DMS 273 treated with DMSO at 0.1 percent for 48 hours (cell line): ENCODE results near the gene NCF4.

Source experiments
- DNase-seq: peaks from one replicate; lab custom pipeline; 2025; lab: John Stamatoyannopoulos, UW

NCF4 gene

GRCh38 chr22:36864454-36865215 lies 3.8 kb downstream of the NCF4 start:
- no peak for DNase-seq

- DNase-seq, result no peak
Measured at GRCh38 chr22:36865346-36865745, 4.5 kb downstream of the NCF4 start.

GRCh38 chr22:36867695-36868094 lies 6.9 kb downstream of the NCF4 start:
- no peak for DNase-seq

- DNase-seq, result no peak
Measured at GRCh38 chr22:36868546-36869181, 7.9 kb downstream of the NCF4 start.

GRCh38 chr22:36870250-36870649 lies 9.4 kb downstream of the NCF4 start:
- no peak for DNase-seq

- no peak for DNase-seq
Measured at GRCh38 chr22:36871669-36872081, 10.9 kb downstream of the NCF4 start.

GRCh38 chr22:36872084-36872483 lies 11.3 kb downstream of the NCF4 start:
- no peak for DNase-seq

- DNase-seq, result no peak
Measured at GRCh38 chr22:36872866-36873498, 12.2 kb downstream of the NCF4 start.

- no peak for DNase-seq
Measured at GRCh38 chr22:36873614-36874308, 13.0 kb downstream of the NCF4 start.

GRCh38 chr22:36874309-36874696 lies 13.5 kb downstream of the NCF4 start:
- DNase-seq, result no peak

GRCh38 chr22:36874736-36875135 lies 13.9 kb downstream of the NCF4 start:
- no peak for DNase-seq

GRCh38 chr22:36875741-36876140 lies 14.9 kb downstream of the NCF4 start:
- no peak for DNase-seq

- no peak for DNase-seq
Measured at GRCh38 chr22:36879775-36880174, 19.0 kb downstream of the NCF4 start.

GRCh38 chr22:36881504-36882245 lies 20.9 kb downstream of the NCF4 start:
- DNase-seq, result no peak

GRCh38 chr22:36884349-36885158 lies 23.7 kb downstream of the NCF4 start:
- DNase-seq, result no peak

- no peak for DNase-seq
Measured at GRCh38 chr22:36885474-36885873, 24.7 kb downstream of the NCF4 start.

- no peak for DNase-seq
Measured at GRCh38 chr22:36886016-36886415, 25.2 kb downstream of the NCF4 start.

GRCh38 chr22:36887162-36887561 lies 26.4 kb downstream of the NCF4 start:
- no peak for DNase-seq

GRCh38 chr22:36891646-36892045 lies 30.8 kb downstream of the NCF4 start:
- DNase-seq, result no peak

- no peak for DNase-seq
Measured at GRCh38 chr22:36892292-36892691, 31.5 kb downstream of the NCF4 start.

- no peak for DNase-seq
Measured at GRCh38 chr22:36893262-36893661, 32.5 kb downstream of the NCF4 start.
